IgD-negative memory B cell (primary cell): Measurements from ENCODE around the gene HGS. TPM values are rescaled to one million over a fixed set of nuclear protein-coding genes. Genes with fewer than 3 reads are reported as not detected.
A peak's percentile ranks its signal among the peaks of the same experiment; 100 is the strongest.

Experiments used
- H3K27ac Mint-ChIP-seq, 3 donors: one replicate each; pipeline ENCODE4 v1.8.0; 2020 to 2022; ENCODE audit warnings: mild to moderate bottlenecking in 3 of 3, mixed read lengths in 3 of 3, moderate library complexity in 1 of 3
- H3K27me3 Mint-ChIP-seq: one replicate; pipeline ENCODE4 v1.8.0; 2021; ENCODE audit warnings: mixed read lengths
- H3K36me3 Mint-ChIP-seq: one replicate; pipeline ENCODE4 v1.8.0; 2020; ENCODE audit warnings: mild to moderate bottlenecking, mixed read lengths
- H3K4me1 Mint-ChIP-seq, 3 donors: one replicate each; pipeline ENCODE4 v1.8.0; 2020 to 2022; ENCODE audit warnings: mixed read lengths in 3 of 3, mild to moderate bottlenecking in 1 of 3
- H3K4me3 Mint-ChIP-seq, 4 donors: one replicate each; pipeline ENCODE4 v1.8.0; 2020 to 2022; ENCODE audit warnings: mild to moderate bottlenecking in 4 of 4, mixed read lengths in 4 of 4, moderate library complexity in 3 of 4
- H3K9me3 Mint-ChIP-seq, 3 donors: one replicate each; pipeline ENCODE4 v1.8.0; 2020 to 2021; ENCODE audit warnings: mixed read lengths in 3 of 3, mild to moderate bottlenecking in 1 of 3
- polyA plus RNA-seq: library from polyadenylated mRNA; unstranded; fragments of 300-500 nt; fragmentation: Illumina TruSeq; gene quantifications from one replicate; pipeline ENCODE4 v1.2.3, GENCODE V29; 2021

Gene HGS
- 37.6 TPM for polyA plus RNA-seq

GRCh38 chr17:81683584-81684441 lies at the start of gene HGS, which contains the start of gene ARL16:
Gene HGS (plus strand): TSS chr17:81684011. CDS start chr17:81684067, 56 bp downstream.
Gene ARL16 (minus strand): TSS chr17:81683797. CDS start chr17:81683753, 44 bp downstream.
- H3K36me3 Mint-ChIP-seq, result no peaks in the 10 kb centered on the region
- no peaks in the 10 kb centered on the region for H3K27me3 Mint-ChIP-seq
- H3K4me3 Mint-ChIP-seq, result peak within 1 kb of the TSS; percentile 87 to 99 (median 94)
- peaks cover 14 to 24% (median 21%) of the 10 kb centered on the region in 3 donors for H3K4me1 Mint-ChIP-seq
- H3K27ac Mint-ChIP-seq, result peak within 1 kb of the TSS; percentile 96 to 97 (median 96)
- no peaks in the 10 kb centered on the region for H3K9me3 Mint-ChIP-seq

GRCh38 chr17:81635431-81635830 lies 48.4 kb upstream of the HGS start:
- no peaks in the 10 kb centered on the region for H3K9me3 Mint-ChIP-seq
- H3K4me1 Mint-ChIP-seq, result peaks cover 9 to 21% (median 14%) of the 10 kb centered on the region in 3 donors
- peak overlapping the region; percentile 86 to 95 (median 88) for H3K4me3 Mint-ChIP-seq
- H3K36me3 Mint-ChIP-seq, result peaks cover 2% of the 10 kb centered on the region
- no peaks in the 10 kb centered on the region for H3K27me3 Mint-ChIP-seq
- H3K27ac Mint-ChIP-seq, result peak overlapping the region in 1 of 3 donors; percentile 69

- Mint-ChIP-seq H3K4me1 (peaks cover 9 to 21% (median 14%) of the 10 kb centered on the region in 3 donors), H3K27ac (peak overlapping the region in 2 of 3 donors; percentile 24 to 91), H3K4me3 (peak overlapping the region; percentile 86 to 95 (median 88)), H3K9me3 (no peaks in the 10 kb centered on the region), H3K27me3 (no peaks in the 10 kb centered on the region), H3K36me3 (peaks cover 2% of the 10 kb centered on the region)
Observed at GRCh38 chr17:81635973-81636504, 47.8 kb upstream of the HGS start.

GRCh38 chr17:81636505-81637288 lies 47.1 kb upstream of the HGS start, which contains the start of the genes NPLOC4 and TSPAN10:
Gene NPLOC4 (minus strand): TSS chr17:81637112. CDS start chr17:81636930, 182 bp downstream.
Gene TSPAN10 (plus strand): TSS chr17:81637196. CDS start chr17:81642413, 5,217 bp downstream.
- Mint-ChIP-seq H3K36me3 (peaks cover 2% of the 10 kb centered on the region), H3K4me1 (peaks cover 9 to 21% (median 14%) of the 10 kb centered on the region in 3 donors), H3K27me3 (no peaks in the 10 kb centered on the region), H3K9me3 (no peaks in the 10 kb centered on the region), H3K4me3 (peak within 1 kb of the TSS; percentile 86 to 95 (median 90)), H3K27ac (peak within 1 kb of the TSS in 2 of 3 donors; percentile 88 to 91)

GRCh38 chr17:81638683-81639082 lies 45.1 kb upstream of the HGS start:
- Mint-ChIP-seq H3K4me1 (peaks cover 9 to 13% (median 10%) of the 10 kb centered on the region in 3 donors), H3K27me3 (no peaks in the 10 kb centered on the region), H3K9me3 (no peaks in the 10 kb centered on the region), H3K36me3 (peaks cover 2% of the 10 kb centered on the region), H3K27ac (peak overlapping the region in 1 of 3 donors; percentile 76), H3K4me3 (peak overlapping the region in 2 of 4 donors; percentile 52 to 77)

GRCh38 chr17:81640011-81640410 lies 43.8 kb upstream of the HGS start:
- H3K27me3 Mint-ChIP-seq, result no peaks in the 10 kb centered on the region
- H3K4me3 Mint-ChIP-seq, result peak overlapping the region in 2 of 4 donors; percentile 34 to 51
- peak overlapping the region in 1 of 3 donors; percentile 56 for H3K27ac Mint-ChIP-seq
- peaks cover 2% of the 10 kb centered on the region for H3K36me3 Mint-ChIP-seq
- peaks cover 9 to 10% (median 10%) of the 10 kb centered on the region in 3 donors for H3K4me1 Mint-ChIP-seq
- no peaks in the 10 kb centered on the region for H3K9me3 Mint-ChIP-seq

- H3K27me3 Mint-ChIP-seq, result no peaks in the 10 kb centered on the region
- H3K4me3 Mint-ChIP-seq, result peak overlapping the region in 1 of 4 donors; percentile 45
- H3K27ac Mint-ChIP-seq, result no peak overlapping the region
- peaks cover 2% of the 10 kb centered on the region for H3K36me3 Mint-ChIP-seq
- no peaks in the 10 kb centered on the region for H3K9me3 Mint-ChIP-seq
- peaks cover 0 to 2% (median 2%) of the 10 kb centered on the region in 3 donors for H3K4me1 Mint-ChIP-seq
Observed at GRCh38 chr17:81641825-81642489, 41.9 kb upstream of the HGS start.

- peaks cover 0 to 2% (median 0%) of the 10 kb centered on the region in 3 donors for H3K4me1 Mint-ChIP-seq
- H3K4me3 Mint-ChIP-seq, result no peak overlapping the region
- H3K27me3 Mint-ChIP-seq, result peaks cover 6% of the 10 kb centered on the region
- H3K27ac Mint-ChIP-seq, result no peak overlapping the region
- H3K9me3 Mint-ChIP-seq, result no peaks in the 10 kb centered on the region
- peaks cover 2% of the 10 kb centered on the region for H3K36me3 Mint-ChIP-seq
Observed at GRCh38 chr17:81644496-81644895, 39.3 kb upstream of the HGS start.

GRCh38 chr17:81644976-81645952 lies 38.5 kb upstream of the HGS start:
- Mint-ChIP-seq H3K4me1 (no peaks in the 10 kb centered on the region), H3K9me3 (no peaks in the 10 kb centered on the region), H3K36me3 (no peaks in the 10 kb centered on the region), H3K27ac (no peak overlapping the region), H3K4me3 (no peak overlapping the region), H3K27me3 (peaks cover 11% of the 10 kb centered on the region)

GRCh38 chr17:81646869-81647600 lies 36.8 kb upstream of the HGS start:
- Mint-ChIP-seq H3K27ac (no peak overlapping the region), H3K36me3 (no peaks in the 10 kb centered on the region), H3K4me3 (peak overlapping the region in 1 of 4 donors; percentile 32), H3K4me1 (peaks cover 0 to 2% (median 0%) of the 10 kb centered on the region in 3 donors), H3K9me3 (no peaks in the 10 kb centered on the region), H3K27me3 (peaks cover 14% of the 10 kb centered on the region)

- no peak overlapping the region for H3K27ac Mint-ChIP-seq
- H3K4me3 Mint-ChIP-seq, result peak overlapping the region in 1 of 4 donors; percentile 32
- no peaks in the 10 kb centered on the region for H3K9me3 Mint-ChIP-seq
- no peaks in the 10 kb centered on the region for H3K36me3 Mint-ChIP-seq
- peaks cover 14% of the 10 kb centered on the region for H3K27me3 Mint-ChIP-seq
- peaks cover 0 to 2% (median 0%) of the 10 kb centered on the region in 3 donors for H3K4me1 Mint-ChIP-seq
Observed at GRCh38 chr17:81647640-81648012, 36.2 kb upstream of the HGS start.

- no peak overlapping the region for H3K4me3 Mint-ChIP-seq
- H3K27ac Mint-ChIP-seq, result no peak overlapping the region
- no peaks in the 10 kb centered on the region for H3K9me3 Mint-ChIP-seq
- H3K4me1 Mint-ChIP-seq, result peaks cover 0 to 2% (median 0%) of the 10 kb centered on the region in 3 donors
- H3K27me3 Mint-ChIP-seq, result peaks cover 16% of the 10 kb centered on the region
- no peaks in the 10 kb centered on the region for H3K36me3 Mint-ChIP-seq
Observed at GRCh38 chr17:81648013-81648706, 35.7 kb upstream of the HGS start.
